Measurements from ENCODE around the gene MT1H. TPM values are rescaled to one million over a fixed set of nuclear protein-coding genes. Genes with fewer than 3 reads are reported as not detected.

Gene MT1H
- total RNA-seq, 1 experiment from 2014 or later: not detected

DNA sequence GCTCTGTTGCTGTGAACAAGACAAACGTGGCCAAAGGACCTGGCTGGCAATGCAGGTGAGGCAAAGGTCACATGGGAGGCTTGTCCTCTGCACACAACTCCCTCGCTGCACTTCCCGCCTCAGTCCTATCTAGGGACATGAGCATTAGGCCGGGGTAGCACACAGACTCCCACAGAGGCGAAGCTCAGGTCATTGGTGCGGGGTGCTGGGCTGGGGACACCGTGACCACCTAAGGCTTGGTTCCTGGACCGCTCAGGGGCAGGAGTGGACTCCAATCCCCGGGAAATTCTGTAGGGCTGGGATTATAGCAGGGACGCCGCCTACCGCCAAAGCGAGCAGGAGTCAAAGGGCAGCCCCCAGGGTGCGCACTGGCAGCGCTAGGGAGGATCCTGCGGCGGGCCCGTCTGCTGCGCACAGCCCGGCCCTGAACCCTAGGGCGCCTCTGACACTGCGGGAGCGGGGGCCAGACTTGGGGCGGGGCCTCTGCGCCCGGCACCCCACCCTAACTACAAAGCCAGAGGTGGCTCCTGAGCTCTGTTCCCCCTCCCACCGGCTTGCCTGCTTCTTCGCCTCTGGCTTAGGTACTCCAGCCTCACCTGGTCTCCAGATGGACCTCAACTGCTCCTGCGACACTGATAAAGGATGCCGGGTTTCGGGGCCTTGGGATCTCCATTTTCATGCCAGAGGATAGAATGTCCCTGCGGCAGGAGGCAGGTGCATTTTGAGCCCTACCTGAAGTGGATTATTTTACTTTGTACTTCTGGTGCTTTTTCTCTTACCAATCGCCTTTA, 21.8 kb upstream of the MT1H start:
- Histone ChIP-seq H3K27me3 (ENCODE audit: insufficient read depth, low read depth) (0 out of 2 replicates have a peak, but pooled peaks cover 3% of the 10 kb centered on the region), H3K79me2 (ENCODE audit: low read depth) (no peaks in the 10 kb centered on the region), H3K4me3 (no peak overlapping the region), H3K4me1 (replicated peaks; ENCODE audit: insufficient read depth) (peaks cover 27% of the 10 kb centered on the region), H2AFZ (no peak overlapping the region), H3K9me2 (ENCODE audit: insufficient read depth) (no peaks in the 10 kb centered on the region), H4K20me1 (ENCODE audit: insufficient read depth) (peaks cover 5% of the 10 kb centered on the region; the same call in 1 of the 2 replicates), H3K4me2 (no peak overlapping the region), H3K36me3 (ENCODE audit: low read depth) (no peaks in the 10 kb centered on the region), H3K9me3 (ENCODE audit: insufficient read depth, low read depth) (no peaks in the 10 kb centered on the region), H3F3A (ENCODE audit: insufficient read depth, low read depth) (peaks cover 18% of the 10 kb centered on the region), H3K27ac (no peak overlapping the region)
- TF ChIP-seq, protein P1, sequence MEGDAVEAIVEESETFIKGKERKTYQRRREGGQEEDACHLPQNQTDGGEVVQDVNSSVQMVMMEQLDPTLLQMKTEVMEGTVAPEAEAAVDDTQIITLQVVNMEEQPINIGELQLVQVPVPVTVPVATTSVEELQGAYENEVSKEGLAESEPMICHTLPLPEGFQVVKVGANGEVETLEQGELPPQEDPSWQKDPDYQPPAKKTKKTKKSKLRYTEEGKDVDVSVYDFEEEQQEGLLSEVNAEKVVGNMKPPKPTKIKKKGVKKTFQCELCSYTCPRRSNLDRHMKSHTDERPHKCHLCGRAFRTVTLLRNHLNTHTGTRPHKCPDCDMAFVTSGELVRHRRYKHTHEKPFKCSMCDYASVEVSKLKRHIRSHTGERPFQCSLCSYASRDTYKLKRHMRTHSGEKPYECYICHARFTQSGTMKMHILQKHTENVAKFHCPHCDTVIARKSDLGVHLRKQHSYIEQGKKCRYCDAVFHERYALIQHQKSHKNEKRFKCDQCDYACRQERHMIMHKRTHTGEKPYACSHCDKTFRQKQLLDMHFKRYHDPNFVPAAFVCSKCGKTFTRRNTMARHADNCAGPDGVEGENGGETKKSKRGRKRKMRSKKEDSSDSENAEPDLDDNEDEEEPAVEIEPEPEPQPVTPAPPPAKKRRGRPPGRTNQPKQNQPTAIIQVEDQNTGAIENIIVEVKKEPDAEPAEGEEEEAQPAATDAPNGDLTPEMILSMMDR (conservative IDR thresholded peaks at IDR 0.05): no peak
- no peak for TF ChIP-seq EZH2 (IDR thresholded peaks at IDR 0.05; ENCODE audit: low read depth)
- POLR2A ChIA-PET (ENCODE audit: unreplicated experiment): interaction anchor here (0.6 kb wide), 1 partner anchor 48 kb away, joined by 4 read pairs; no protein-coding TSS in a partner anchor
- BruUV-seq (replicated peaks): no TSS peak
- CTCF ChIA-PET: no interaction called here
- intact Hi-C loops (cut with micrococcal nuclease; ENCODE audit: unreplicated experiment): no loop called here
- no peak for DNase-seq

DNA sequence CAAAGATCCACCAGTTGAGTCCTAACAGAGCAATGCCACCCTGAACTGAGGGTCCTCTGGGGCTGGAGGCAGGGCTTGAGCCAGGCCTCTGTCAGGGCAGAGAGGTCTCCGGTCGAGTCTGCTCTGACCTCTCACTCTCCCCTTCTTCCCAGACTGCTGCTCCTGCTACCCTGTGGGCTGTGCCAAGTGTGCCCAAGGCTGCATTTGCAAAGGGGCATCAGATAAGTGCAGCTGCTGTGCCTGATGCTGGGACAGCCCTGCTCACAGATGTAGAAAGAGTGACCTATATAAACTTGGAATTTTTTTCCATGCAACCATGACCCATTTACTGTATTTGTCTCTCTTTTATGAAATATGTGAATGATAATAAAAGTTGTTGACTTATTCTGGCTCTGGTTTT, 20.3 kb upstream of the MT1H start:
- no peaks in the 10 kb centered on the region for H3K36me3 ChIP-seq (ENCODE audit: low read depth)
- H3K9me3 ChIP-seq (ENCODE audit: insufficient read depth, low read depth): no peaks in the 10 kb centered on the region
- no peak for DNase-seq
- ChIA-PET CTCF (no interaction called here), POLR2A (ENCODE audit: unreplicated experiment) (interaction anchor here (0.7 kb wide), 2 partner anchors 39 to 349 kb away, joined by 4 to 9 read pairs; no protein-coding TSS in a partner anchor)
- no peak overlapping the region for H3K4me3 ChIP-seq
- peak overlapping the region; percentile 17; the same call in 1 of the 2 replicates for H3K4me2 ChIP-seq
- no peak overlapping the region for H2AFZ ChIP-seq
- BruUV-seq (replicated peaks): no TSS peak
- intact Hi-C loops (cut with micrococcal nuclease; ENCODE audit: unreplicated experiment): no loop called here
- TF ChIP-seq EZH2 (IDR thresholded peaks at IDR 0.05; ENCODE audit: low read depth): no peak
- 0 out of 2 replicates have a peak, but pooled peaks cover 3% of the 10 kb centered on the region for H3K27me3 ChIP-seq (ENCODE audit: insufficient read depth, low read depth)
- peaks cover 5% of the 10 kb centered on the region; the same call in 1 of the 2 replicates for H4K20me1 ChIP-seq (ENCODE audit: insufficient read depth)
- peaks cover 26% of the 10 kb centered on the region for H3K4me1 ChIP-seq (replicated peaks; ENCODE audit: insufficient read depth)
- H3K9me2 ChIP-seq (ENCODE audit: insufficient read depth): no peaks in the 10 kb centered on the region
- H3K27ac ChIP-seq: no peak overlapping the region
- H3K79me2 ChIP-seq (ENCODE audit: low read depth): no peaks in the 10 kb centered on the region
- H3F3A ChIP-seq (ENCODE audit: insufficient read depth, low read depth): peaks cover 28% of the 10 kb centered on the region; the same call in 1 of the 2 replicates

DNA sequence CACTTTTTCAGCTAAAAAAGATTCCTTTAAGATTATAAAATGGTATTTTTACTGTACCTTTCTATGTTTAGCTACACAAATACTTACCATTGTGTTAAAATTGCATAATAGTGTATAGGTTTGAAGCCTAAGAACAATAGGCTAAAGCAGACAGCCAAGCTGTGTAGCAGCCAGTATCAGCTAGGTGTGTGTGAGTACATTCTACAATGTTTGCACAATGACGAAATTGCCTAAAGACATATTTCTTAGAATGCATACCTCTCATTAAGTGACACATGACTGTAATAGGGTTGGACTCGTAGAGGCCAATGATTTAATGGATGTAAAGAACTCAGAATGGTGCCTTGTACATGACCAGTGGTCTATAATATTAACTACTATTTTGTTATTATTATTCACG, 19.8 kb upstream of the MT1H start:
- CTCF ChIA-PET: no interaction called here
- peak in 1 of 2 experiments; percentile 98 for DNase-seq
- intact Hi-C loops (cut with micrococcal nuclease; ENCODE audit: unreplicated experiment): no loop called here

More for the DNA sequence above, 19.8 kb upstream of the MT1H start:
- Histone ChIP-seq H3K9me2 (ENCODE audit: insufficient read depth) (no peaks in the 10 kb centered on the region), H3K79me2 (ENCODE audit: low read depth) (no peaks in the 10 kb centered on the region), H3K4me2 (peak overlapping the region; percentile 20), H3K4me3 (no peak overlapping the region), H4K20me1 (ENCODE audit: insufficient read depth) (peaks cover 5% of the 10 kb centered on the region; the same call in 1 of the 2 replicates), H3K4me1 (replicated peaks; ENCODE audit: insufficient read depth) (peaks cover 30% of the 10 kb centered on the region), H3K27ac (no peak overlapping the region), H3F3A (ENCODE audit: insufficient read depth, low read depth) (peaks cover 31% of the 10 kb centered on the region; the same call in 1 of the 2 replicates), H3K9me3 (ENCODE audit: insufficient read depth, low read depth) (no peaks in the 10 kb centered on the region), H3K27me3 (ENCODE audit: insufficient read depth, low read depth) (0 out of 2 replicates have a peak, but pooled peaks cover 3% of the 10 kb centered on the region), H2AFZ (no peak overlapping the region), H3K36me3 (ENCODE audit: low read depth) (no peaks in the 10 kb centered on the region)
- POLR2A ChIA-PET (ENCODE audit: unreplicated experiment): interaction anchor here (0.5 to 0.7 kb wide), 4 partner anchors 39 to 1252 kb away, joined by 4 to 9 read pairs (median 5); no protein-coding TSS in a partner anchor
- TF ChIP-seq, protein P1 (conservative IDR thresholded peaks at IDR 0.05): no peak
- no peak for TF ChIP-seq EZH2 (IDR thresholded peaks at IDR 0.05; ENCODE audit: low read depth)
- no TSS peak for BruUV-seq (replicated peaks)

Data from PC-9 (cell line).